Activated naive CD4-positive, alpha-beta T cell treated with anti-CD3 and anti-CD28 coated beads, Interleukin-2, amount 50 U/mL, for 72 hours (primary cell): Measurements from ENCODE around the gene FAM135A. TPM values are rescaled to one million over a fixed set of nuclear protein-coding genes. Genes with fewer than 3 reads are reported as not detected.
"Not testable (repeated sequence)": the region's sequence is repeated elsewhere in the genome, so short reads cannot be mapped to it uniquely, and the experiment has no call there.

Experiments
- ATAC-seq, 2 donors: fragments of 150-1000 bp; cut with Tn5 transposase; 2 replicates each; pipeline ENCODE4 v1.10.0; 2021; ENCODE audit warnings: mild to moderate bottlenecking in 2 of 2, moderate library complexity in 2 of 2
- DNase-seq, 2 donors: peaks; one replicate each; pipeline ENCODE4 v3.0.0; 2021 to 2022; ENCODE audit warnings: low spot score in 2 of 2
- H3K27ac Mint-ChIP-seq, 2 donors: one replicate each; pipeline ENCODE4 v1.8.0; 2022; ENCODE audit warnings: mild to moderate bottlenecking in 2 of 2, mixed read lengths in 2 of 2
- H3K36me3 Mint-ChIP-seq, 2 donors: one replicate each; pipeline ENCODE4 v1.8.0; 2022; ENCODE audit warnings: mixed read lengths in 2 of 2
- H3K9me3 Mint-ChIP-seq, 2 donors: one replicate each; pipeline ENCODE4 v1.8.0; 2022; ENCODE audit warnings: mixed read lengths in 2 of 2
- total RNA-seq, 2 donors: library from RNA; stranded (reverse); gene quantifications; one replicate each; pipeline ENCODE4 v1.2.3, GENCODE V29; 2022

Gene FAM135A
- total RNA-seq, 2 donors from 2014 or later, result 8.0 to 11.3 TPM

DNA sequence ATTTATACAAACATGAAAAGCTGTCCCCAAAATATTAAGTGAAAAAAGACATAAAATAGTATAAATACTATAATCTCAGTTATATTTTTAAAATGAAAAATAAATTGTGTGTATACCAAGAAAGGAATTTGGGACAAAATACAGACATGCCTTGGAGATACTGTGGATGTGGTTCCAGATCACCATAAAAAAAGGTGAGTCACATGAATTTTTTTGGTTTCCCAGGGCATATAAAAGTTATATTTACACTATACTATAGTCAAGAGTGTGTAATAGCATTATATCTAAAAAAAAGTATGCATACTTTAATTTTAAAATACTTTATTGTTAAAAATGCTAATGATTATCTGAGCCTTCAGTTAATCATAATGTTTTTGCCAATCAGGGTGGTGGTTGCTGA is 136.0 kb downstream of the FAM135A start:
- ATAC-seq (no peak), DNase-seq (no peak)
- Mint-ChIP-seq H3K27ac (no peak overlapping the region), H3K36me3 (no peaks in the 10 kb centered on the region), H3K9me3 (no peaks in the 10 kb centered on the region)

DNA sequence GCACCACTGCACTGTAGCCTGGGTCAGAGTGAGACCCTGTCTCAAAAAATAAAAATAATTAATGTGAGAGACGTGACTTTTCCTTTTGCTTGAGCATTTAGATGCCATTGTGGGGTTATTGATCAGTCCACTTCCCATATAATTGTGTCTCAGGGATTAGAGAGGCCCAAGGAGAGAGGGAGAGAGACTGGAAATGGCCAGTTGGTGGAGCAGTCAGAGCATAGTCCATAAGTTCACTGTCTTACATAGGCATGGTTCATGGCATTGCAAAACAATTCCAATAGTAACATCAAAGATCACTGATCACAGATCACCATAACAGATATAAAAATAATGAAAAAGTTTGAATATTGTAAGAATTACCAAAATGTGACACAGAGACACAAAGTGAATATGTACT is 138.3 kb downstream of the FAM135A start:
- DNase-seq (no peak), ATAC-seq (no peak)
- Mint-ChIP-seq H3K36me3 (no peaks in the 10 kb centered on the region), H3K27ac (no peak overlapping the region), H3K9me3 (no peaks in the 10 kb centered on the region)

- H3K9me3 Mint-ChIP-seq, H3K36me3 Mint-ChIP-seq, DNase-seq, H3K27ac Mint-ChIP-seq, ATAC-seq: not testable (repeated sequence)
These were observed 139.1 kb downstream of the FAM135A start for GRCh38 chr6:70552286-70552940.

- no peaks in the 10 kb centered on the region for H3K9me3 Mint-ChIP-seq
- H3K36me3 Mint-ChIP-seq, result no peaks in the 10 kb centered on the region
- ATAC-seq (no peak), DNase-seq (no peak)
- H3K27ac Mint-ChIP-seq, result no peak overlapping the region
These were observed 139.7 kb downstream of the FAM135A start for GRCh38 chr6:70552974-70553373.

DNA sequence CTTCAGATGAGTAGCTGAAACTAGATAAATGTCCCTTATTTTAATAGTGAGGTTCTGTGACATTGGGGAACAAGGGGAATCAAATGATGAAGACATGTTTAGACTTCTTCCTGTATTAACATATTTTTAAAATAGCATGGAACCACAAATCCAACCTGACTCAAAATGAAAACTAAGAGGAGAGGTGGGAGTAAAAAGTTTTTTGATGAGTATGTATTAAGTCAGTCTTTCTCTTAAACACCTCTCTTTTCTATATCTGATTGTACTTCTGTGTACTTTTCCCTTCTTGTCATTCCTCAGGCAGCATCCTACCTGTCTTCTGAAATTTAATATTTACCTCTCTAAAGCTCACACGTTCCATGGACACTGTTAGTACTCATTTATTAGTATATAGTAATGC is 144.7 kb downstream of the FAM135A start:
- no peaks in the 10 kb centered on the region for H3K36me3 Mint-ChIP-seq
- no peaks in the 10 kb centered on the region for H3K9me3 Mint-ChIP-seq
- DNase-seq (no peak), ATAC-seq (peak; percentile 80 to 92)
- peak overlapping the region in 1 of 2 donors; percentile 80 for H3K27ac Mint-ChIP-seq

- H3K9me3 Mint-ChIP-seq, ATAC-seq, H3K27ac Mint-ChIP-seq, H3K36me3 Mint-ChIP-seq, DNase-seq: not testable (repeated sequence)
These were observed 149.1 kb downstream of the FAM135A start for GRCh38 chr6:70562401-70562800.

DNA sequence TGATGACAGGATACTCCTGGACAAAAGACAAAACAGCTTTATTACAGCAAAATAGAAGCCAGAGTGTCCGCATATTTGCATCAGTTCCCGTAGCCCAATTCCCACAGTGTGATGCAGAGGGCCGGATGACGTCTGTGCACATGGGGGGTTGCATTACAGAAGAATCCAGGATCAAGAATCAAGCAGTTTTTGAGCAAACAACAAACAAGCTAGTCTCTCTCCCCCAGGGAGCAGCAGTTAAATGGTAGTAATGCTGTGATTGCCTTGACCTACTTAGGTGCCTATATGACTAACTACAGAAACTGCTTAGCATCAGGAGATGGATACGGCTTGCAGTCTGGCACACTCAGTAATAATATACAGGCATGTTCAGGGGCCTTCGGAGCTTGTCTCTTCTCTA is 150.2 kb downstream of the FAM135A start:
- Mint-ChIP-seq H3K9me3 (no peaks in the 10 kb centered on the region), H3K36me3 (peaks cover 0 to 4% of the 10 kb centered on the region in 2 donors), H3K27ac (no peak overlapping the region)
- DNase-seq, result no peak
- peak in 1 of 2 donors; percentile 61 for ATAC-seq

- DNase-seq (peak; percentile 93 to 96), ATAC-seq (peak; percentile 98 to 100)
- Mint-ChIP-seq H3K9me3 (no peaks in the 10 kb centered on the region), H3K36me3 (peaks cover 0 to 5% of the 10 kb centered on the region in 2 donors), H3K27ac (peak within 1 kb of the TSS; percentile 86 to 97)
These were observed 153.6 kb downstream of the FAM135A start, which contains the start of gene SDHAF4 for GRCh38 chr6:70566751-70567382. Gene SDHAF4 (plus strand): TSS chr6:70566930. CDS start chr6:70566941, 11 bp downstream.

- DNase-seq (no peak), ATAC-seq (no peak)
- Mint-ChIP-seq H3K36me3 (no peaks in the 10 kb centered on the region), H3K27ac (no peak overlapping the region), H3K9me3 (no peaks in the 10 kb centered on the region)
These were observed 161.3 kb downstream of the FAM135A start for GRCh38 chr6:70574643-70575042.

- Mint-ChIP-seq H3K9me3 (no peaks in the 10 kb centered on the region), H3K27ac (peak overlapping the region in 1 of 2 donors; percentile 13), H3K36me3 (peaks cover 0 to 8% of the 10 kb centered on the region in 2 donors)
- no peak for ATAC-seq
- no peak for DNase-seq
These were observed 162.7 kb downstream of the FAM135A start for GRCh38 chr6:70575899-70576495.

- Mint-ChIP-seq H3K9me3 (no peaks in the 10 kb centered on the region), H3K36me3 (peaks cover 9 to 11% of the 10 kb centered on the region in 2 donors), H3K27ac (no peak overlapping the region)
- DNase-seq (no peak), ATAC-seq (peak in 1 of 2 donors; percentile 37)
These were observed 172.8 kb downstream of the FAM135A start for GRCh38 chr6:70586114-70586513.

DNA sequence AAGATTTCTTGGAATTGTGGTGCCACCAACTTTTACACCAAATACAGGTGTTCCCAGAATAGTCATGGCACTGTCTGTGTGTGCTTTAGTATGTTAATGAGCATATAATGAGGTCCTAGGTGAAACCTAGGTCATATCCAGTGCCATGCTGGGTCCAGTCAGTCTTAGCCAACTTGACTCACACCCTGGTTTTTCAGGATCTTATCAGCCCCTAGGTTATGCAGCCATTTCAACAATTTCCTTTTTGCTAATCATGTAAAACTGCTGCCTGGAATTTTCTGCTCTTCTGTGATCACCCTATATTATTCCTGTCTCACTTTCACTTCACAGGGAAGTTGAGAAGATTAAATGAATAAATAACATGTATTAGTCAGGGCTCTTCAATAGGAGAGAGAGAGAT is 177.1 kb downstream of the FAM135A start:
- ATAC-seq (peak in 1 of 2 donors; percentile 41), DNase-seq (no peak)
- H3K27ac Mint-ChIP-seq, result no peak overlapping the region
- peaks cover 6 to 7% of the 10 kb centered on the region in 2 donors for H3K36me3 Mint-ChIP-seq
- H3K9me3 Mint-ChIP-seq, result peaks cover 5 to 6% of the 10 kb centered on the region in 2 donors

DNA sequence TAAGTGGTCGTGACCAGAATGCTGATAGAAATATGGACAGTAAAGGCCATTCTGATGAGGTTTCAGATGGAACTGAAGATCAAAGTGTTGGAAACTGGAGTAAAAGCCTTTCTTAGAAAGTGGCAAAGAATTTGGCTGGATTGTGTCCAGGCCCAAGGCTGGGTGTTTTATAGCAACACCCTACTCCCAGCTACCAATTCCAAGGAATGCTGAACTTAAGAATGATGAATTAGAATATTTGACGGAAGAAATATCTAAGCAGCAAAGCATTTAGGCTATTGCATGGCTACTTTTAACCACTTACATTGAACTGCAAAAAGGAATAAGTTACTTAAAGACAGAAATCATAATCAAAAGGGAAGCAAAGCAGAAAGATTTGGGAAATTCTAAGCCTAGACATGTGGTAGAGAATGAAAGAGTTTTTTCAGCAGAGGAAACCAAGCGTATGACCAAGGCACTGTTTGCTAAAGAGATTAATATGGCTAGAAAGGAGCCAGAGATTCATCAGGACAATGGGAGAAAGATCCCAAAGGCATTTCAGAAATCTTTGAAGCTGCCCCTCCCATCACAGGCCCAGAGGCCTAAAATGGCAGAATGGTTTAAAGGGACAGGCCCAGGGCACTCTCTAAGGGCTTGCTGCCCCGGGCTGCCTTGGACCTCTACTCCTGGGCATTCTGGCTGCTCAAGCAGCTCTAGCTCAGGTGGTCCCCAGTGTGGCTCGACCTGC is 179.2 kb downstream of the FAM135A start:
- H3K9me3 Mint-ChIP-seq, result peaks cover 5 to 6% of the 10 kb centered on the region in 2 donors
- no peak overlapping the region for H3K27ac Mint-ChIP-seq
- H3K36me3 Mint-ChIP-seq, result peaks cover 6 to 7% of the 10 kb centered on the region in 2 donors
- DNase-seq (no peak), ATAC-seq (no peak)

- no peak for DNase-seq
- Mint-ChIP-seq H3K36me3 (peaks cover 6 to 7% of the 10 kb centered on the region in 2 donors), H3K27ac (no peak overlapping the region), H3K9me3 (peaks cover 5 to 6% of the 10 kb centered on the region in 2 donors)
- ATAC-seq, result no peak
These were observed 179.8 kb downstream of the FAM135A start for GRCh38 chr6:70593118-70593486.

GRCh38 chr6:70599187-70599586 is 185.9 kb downstream of the FAM135A start:
- DNase-seq (peak in 1 of 2 donors; percentile 5), ATAC-seq (peak; percentile 62 to 73)
- H3K36me3 Mint-ChIP-seq, result peaks cover 9 to 12% of the 10 kb centered on the region in 2 donors
- H3K27ac Mint-ChIP-seq, result no peak overlapping the region
- H3K9me3 Mint-ChIP-seq, result peaks cover 7 to 11% of the 10 kb centered on the region in 2 donors

- DNase-seq (no peak), ATAC-seq (no peak)
- peaks cover 16 to 18% of the 10 kb centered on the region in 2 donors for H3K36me3 Mint-ChIP-seq
- no peak overlapping the region for H3K27ac Mint-ChIP-seq
- peaks cover 13 to 17% of the 10 kb centered on the region in 2 donors for H3K9me3 Mint-ChIP-seq
These were observed 187.7 kb downstream of the FAM135A start for GRCh38 chr6:70601014-70601413.

DNA sequence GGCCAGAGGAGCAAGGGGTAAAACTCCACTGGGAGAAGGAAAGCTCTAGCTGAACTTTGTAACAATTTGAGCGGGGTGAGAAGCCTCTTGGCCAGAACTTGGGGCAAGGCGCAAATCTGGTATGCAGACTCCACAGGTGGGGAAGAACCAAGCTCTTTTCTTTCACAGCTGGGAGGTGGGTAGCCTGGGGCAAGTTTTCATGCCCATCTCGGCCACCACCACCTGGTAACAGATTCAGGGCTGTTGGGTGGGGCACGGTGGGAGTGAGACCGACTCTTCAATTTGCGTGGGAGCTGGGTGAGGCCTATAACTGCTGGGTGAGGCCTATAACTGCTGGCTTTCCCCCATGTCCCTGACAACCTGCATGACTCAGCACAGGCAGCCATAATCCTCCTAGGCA is 190.9 kb downstream of the FAM135A start:
- no peak overlapping the region for H3K27ac Mint-ChIP-seq

More for the DNA sequence above, 190.9 kb downstream of the FAM135A start:
- no peak for ATAC-seq
- H3K9me3 Mint-ChIP-seq, result peaks cover 15 to 17% of the 10 kb centered on the region in 2 donors
- H3K36me3 Mint-ChIP-seq, result peaks cover 18 to 20% of the 10 kb centered on the region in 2 donors
- DNase-seq, result no peak
